OCI-M2 (cell line): ENCODE data around the gene SRPRA.
"Not testable (repeated sequence)": the region's sequence is repeated elsewhere in the genome, so short reads cannot be mapped to it uniquely, and the experiment has no call there.

Experiments used
- DNase-seq: peaks from one replicate; lab custom pipeline; 2025; ENCODE audit not compliant: unreplicated experiment; lab: John Stamatoyannopoulos, UW

SRPRA gene

GRCh38 chr11:126268708-126269579, at the start of gene SRPRA, which contains the start of gene FOXRED1:
Gene SRPRA (minus strand): TSS chr11:126268895. CDS start chr11:126268804, 91 bp downstream.
Gene FOXRED1 (plus strand): TSS chr11:126269154. CDS start chr11:126269207, 53 bp downstream.
- DNase-seq, result peak; percentile 54

DNA sequence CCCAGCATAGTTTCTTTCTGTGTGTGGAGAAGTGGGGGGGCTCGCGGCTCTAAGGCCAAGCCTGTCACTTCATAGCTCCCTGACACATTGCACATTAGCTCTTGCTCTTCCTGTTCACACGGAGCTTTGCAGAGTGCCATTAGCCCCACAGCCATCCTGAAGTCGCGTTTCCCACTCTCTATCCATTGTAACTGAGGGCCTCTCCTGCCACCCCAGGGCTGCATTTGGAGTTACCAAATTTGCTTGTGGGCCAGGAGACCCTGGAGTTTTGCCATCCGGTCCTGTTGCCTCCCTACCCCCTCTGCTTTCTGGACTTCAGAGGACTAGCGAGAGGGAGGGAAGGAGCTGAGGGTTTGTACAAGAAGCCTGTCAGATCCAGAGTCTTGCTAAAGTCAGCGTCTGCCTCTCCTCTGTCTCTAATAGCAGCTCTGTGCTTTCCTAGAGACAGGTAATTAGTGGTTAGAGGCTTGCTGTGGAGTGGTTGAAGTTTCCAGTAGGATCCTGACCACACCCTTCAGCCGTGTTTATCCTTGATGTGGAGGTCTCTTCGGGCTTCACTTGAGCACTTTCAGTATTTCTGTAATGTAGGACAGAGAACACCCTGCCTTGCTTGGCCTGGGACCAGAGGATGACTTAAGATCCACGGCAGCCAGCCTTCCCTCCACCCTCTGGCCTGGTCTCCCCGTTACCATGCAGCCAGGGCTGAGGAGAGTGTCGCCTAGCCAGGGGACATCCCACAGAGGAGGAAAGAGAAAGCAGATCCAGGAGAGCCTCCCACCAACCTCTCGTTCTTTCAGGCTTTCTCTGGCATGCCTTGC, 49.3 kb upstream of the SRPRA start:
- DNase-seq, result no peak

DNA sequence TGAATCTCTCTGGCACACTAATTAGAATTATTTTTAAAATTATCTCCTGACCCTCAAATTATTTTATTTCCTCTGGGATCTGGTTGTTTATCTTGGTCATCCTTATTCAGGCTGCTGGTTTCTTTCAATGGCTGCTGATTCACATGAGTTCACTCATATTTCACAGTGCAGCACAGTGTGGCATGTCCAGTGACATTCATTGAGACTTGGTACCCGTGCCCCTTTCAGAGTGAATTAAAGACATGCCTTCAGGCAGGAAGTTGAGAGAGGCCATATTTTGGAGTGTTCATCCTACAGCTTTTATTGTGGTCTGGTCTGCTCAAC, 48.7 kb upstream of the SRPRA start:
- DNase-seq, result no peak

DNA sequence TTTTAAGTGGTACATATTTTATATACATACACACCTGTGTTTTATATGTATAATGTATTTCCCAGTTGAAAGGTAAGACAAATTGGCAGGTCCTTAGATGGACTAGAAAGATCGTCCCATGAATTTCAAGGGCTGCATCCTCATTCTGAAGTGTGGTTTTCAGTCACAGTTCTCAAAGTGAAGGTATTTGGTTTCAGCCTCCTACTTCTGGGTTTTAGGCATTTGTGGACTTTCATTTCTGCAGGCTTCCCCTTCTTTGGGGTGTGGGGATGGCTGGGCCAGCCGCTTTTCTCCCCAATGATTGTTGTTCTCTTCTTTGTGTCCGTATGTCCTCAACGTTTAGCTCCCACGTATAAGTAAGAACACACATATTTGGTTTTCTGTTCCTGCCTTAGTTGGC, 45.1 kb upstream of the SRPRA start:
- DNase-seq, result no peak

DNA sequence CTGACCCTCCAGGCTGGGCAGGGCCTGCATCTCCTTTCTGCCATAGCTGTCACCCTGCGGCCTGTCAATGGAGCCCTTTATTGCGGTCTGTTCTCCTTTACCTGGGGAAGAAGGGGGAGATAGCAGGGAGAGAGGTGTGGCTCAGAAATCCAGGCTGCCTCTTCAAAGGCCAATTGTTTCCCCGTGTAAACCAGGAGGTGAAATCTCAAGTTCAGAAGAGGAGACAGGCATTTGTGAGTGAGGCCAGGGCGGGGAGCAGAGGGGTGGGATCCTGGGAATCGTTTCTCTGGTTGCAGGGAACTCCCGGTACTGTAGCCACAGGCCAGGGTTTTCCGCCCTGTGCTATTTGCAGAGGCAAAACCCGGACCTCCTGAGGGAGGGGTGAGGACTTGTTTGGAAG, 44.3 kb upstream of the SRPRA start:
- no peak for DNase-seq

GRCh38 chr11:126311401-126312291, 43.0 kb upstream of the SRPRA start:
- DNase-seq, result no peak

- DNase-seq, result no peak
These were observed 42.3 kb upstream of the SRPRA start for GRCh38 chr11:126310992-126311310.

DNA sequence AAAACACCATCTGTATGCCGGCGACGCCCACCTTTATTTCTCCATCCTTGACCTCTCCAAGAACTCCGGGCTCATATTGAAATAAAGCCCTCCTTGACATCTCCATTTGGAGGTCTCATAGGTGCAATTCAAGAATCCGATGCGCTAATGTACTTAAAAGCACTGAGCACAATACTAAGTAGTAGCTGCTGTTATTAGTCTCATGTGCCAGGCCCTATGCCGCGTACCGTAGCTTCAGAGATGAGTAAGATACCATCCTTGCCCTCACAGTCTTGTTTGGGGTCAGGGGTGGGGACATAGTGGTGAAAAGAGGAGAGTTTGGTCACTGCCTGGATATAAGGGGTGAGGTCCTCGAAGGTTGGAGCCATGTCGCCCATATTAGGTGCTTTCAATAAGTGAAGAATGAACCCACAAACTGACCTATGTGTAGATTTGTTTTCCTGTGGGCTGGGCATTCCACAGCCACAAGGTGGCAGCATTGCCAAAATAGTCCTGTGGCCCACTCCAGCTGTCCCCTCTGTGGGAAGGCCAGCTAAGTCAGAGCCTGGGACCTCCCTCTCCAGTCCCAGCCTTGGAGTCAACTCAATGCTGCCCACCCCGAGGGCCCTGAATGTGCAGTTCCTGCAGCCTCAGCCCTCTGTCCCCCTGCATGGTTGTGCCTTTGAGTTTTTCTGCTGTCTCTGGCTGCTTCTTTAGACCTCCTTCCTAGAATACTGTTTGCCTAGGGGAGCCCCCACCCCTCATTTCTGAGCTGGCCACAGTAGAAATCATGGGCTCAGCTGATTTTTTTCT, 41.7 kb upstream of the SRPRA start:
- peak; percentile 4 for DNase-seq

GRCh38 chr11:126308771-126309170, 40.1 kb upstream of the SRPRA start:
- not testable (repeated sequence) for DNase-seq

DNA sequence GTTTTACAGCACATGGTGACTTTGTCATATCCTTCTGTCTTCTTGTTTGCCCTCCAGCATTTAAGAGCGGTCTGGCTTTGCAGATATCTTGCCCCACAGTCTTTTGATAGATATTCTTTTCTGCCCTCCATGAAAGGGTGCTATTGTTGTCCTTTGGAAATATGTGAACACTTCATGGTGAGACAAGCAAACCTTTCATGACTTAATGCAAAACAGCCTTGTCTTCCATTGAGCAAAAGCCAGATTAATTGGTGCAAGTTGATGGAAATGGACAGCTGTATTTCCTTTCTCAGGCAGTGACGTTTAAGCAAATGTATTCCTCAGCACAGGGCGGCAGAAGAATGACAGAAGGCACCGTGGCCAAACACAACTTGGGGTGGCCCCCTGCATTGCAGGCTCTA, 39.6 kb upstream of the SRPRA start:
- DNase-seq, result no peak

DNA sequence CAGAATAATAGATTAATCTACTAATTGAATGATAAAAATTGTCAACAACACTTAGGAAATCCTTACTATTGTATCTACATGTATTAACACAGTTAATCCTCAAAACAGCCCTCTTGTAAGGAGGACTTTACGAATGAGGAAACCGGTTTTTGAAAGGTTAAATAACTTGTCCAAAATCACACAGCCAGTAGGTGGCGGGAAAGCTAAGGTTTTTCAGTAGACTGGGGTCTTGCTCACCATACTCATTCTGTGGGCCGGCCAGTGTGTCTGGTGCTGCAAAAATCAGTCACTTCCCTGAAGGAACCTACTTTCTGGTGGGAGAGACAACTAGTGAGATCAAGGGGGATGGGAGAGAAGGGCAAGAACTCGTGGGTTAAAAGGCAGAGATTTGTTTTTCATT, 39.0 kb upstream of the SRPRA start:
- DNase-seq, result peak; percentile 2

DNA sequence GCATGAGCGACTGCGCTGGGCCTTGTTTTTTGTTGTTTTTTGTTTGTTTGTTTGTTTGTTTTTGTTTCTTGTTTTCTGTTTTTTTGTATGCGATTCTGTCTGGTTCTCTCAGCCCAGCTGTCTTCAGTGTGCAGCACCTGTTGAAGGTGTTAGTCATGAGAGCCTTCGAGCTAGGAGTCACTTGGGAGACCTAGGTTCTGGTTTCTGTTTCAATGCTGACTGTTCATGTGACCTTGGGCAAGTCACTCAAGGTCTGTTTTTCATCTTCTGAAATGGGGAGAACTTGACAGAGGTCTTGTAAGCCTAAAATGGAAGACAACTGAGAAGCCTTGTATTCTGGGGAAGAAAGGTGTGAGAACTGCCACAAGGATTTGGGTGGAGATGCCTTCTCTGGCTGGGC, 37.0 kb upstream of the SRPRA start:
- no peak for DNase-seq

- no peak for DNase-seq
These were observed 35.9 kb upstream of the SRPRA start for GRCh38 chr11:126304457-126305075.

- DNase-seq, result peak; percentile 48
These were observed 35.1 kb upstream of the SRPRA start, which contains the start of gene DCPS for GRCh38 chr11:126303623-126304456. Gene DCPS (plus strand): TSS chr11:126304060. CDS start chr11:126304081, 21 bp downstream.

DNA sequence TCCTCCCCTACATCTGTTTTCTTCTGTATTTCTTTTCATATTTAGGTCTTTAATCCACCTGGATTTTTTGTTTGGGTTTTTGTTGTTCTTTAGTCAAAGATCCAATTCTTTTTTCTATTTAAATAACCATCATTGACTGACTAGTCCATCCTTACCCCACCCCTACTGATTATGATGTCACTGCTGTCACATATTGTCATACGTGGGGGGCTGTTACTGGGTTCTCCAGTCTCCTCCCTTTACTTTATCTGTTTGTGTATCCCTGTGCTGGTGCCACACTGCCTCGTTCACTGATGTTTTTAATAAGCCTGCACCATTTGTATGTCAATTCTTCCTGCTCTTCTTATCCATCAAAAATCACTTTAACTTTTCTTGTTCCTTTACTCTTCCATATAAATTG, 28.3 kb upstream of the SRPRA start:
- DNase-seq, result no peak

- DNase-seq, result no peak
These were observed 25.0 kb upstream of the SRPRA start for GRCh38 chr11:126293726-126294125.

GRCh38 chr11:126290887-126291286, 22.2 kb upstream of the SRPRA start:
- no peak for DNase-seq

DNA sequence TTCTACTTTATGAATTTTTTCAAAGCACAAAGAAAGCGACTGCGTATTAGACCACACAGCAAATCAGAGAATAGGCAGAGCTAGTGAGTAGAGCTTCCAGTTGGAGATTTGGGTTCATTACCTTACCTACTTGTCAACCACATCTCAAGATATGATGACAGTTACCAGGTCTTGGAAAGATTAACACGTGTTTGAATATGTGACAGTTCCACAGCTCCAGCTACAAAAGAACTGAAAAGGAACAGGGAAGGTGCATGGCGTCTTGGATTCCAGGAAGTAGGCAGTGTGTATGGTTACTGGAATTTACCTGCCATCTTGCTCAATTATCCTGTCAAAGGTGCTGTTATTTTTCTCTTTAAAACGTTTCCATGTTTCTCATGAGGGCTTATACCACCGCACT, 19.5 kb upstream of the SRPRA start:
- no peak for DNase-seq

DNA sequence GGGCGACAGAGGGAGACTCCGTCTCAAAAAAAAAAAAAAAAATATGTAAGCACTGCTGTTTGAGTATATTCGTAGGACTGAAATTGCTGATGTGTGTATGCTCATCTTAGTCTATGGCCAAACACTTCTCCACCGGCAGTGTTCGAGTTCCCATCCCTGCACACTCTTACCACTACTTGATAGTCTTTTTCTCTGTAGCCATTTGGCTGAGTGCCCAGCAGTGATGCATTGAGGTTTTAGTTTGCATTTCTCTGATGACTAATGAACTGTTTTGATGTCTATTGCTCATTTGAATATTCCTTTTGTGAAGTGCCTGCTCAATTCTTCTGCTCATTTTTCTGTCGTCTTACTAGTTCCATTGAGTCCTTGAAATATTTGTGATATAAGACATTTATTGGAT, 16.1 kb upstream of the SRPRA start:
- DNase-seq, result no peak
